ENCODE measurements around the gene HUS1B.

- no peak for TF ChIP-seq CTCF (IDR thresholded peaks at IDR 0.05; ENCODE audit: low read length)
- no peak for TF ChIP-seq EZH2 (optimal IDR thresholded peaks at IDR 0.05; ENCODE audit: low read depth, low read length)
These were observed 47.1 kb upstream of the HUS1B start for GRCh38 chr6:704046-704445.
